ENCODE data around the gene LIF. TPM values are rescaled to one million over a fixed set of nuclear protein-coding genes. Genes with fewer than 3 reads are reported as not detected.

LIF gene
- total RNA-seq, 2 donors from 2014 or later: 9.5 to 12.5 TPM

DNA sequence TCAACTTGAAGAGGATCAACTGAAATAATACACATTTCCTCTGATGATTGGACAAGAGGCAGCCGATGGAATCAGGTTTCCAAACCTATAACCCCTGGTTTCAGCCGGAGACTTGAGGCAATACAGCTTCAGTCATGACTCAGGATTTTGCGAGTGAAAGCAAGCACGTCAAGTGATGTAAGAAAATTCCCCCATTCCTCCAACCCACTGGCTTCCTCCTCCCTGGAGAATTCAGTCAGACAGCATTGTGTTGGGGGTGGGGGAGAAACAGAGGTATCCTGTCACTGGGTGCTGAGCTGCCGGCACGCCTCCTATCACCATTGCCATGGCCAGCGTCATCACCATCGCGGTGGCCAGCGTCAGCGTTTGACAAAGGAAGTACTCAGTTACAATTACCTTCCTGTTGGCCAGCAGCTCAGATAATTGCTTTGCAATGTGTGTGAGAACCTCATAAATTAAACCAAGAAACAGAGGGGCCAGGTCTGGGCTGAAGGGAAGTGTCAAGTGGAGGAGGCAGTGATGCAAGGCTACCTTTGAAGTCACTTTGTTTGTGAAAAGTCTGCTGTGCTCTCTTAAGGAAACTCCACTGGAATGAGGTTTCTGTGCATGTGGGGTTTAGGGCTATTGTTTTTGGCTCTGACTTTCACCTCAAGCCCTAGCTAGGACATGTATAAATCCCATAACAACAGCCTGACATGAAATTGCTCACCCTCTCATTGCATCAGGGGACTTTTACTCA is 50.2 kb downstream of the LIF start:
- Histone ChIP-seq H3K9me3 (no peaks in the 10 kb centered on the region), H3K27me3 (no peaks in the 10 kb centered on the region), H3K4me3 (no peak overlapping the region), H3K36me3 (no peaks in the 10 kb centered on the region), H3K4me1 (no peaks in the 10 kb centered on the region), H3K9ac (ENCODE audit: low read depth in 2 of 2, low read length in 2 of 2) (no peak overlapping the region), H3K27ac (peak overlapping the region; percentile 58)
- intact Hi-C loops (cut with DNase I): no loop called here
- DNase-seq: peak; percentile 65
- TF ChIP-seq CTCF (IDR thresholded peaks at IDR 0.05): no peak

GRCh38 chr22:30195245-30196140 is 51.1 kb downstream of the LIF start:
- Histone ChIP-seq H3K9me3 (no peaks in the 10 kb centered on the region), H3K4me1 (no peaks in the 10 kb centered on the region), H3K27me3 (no peaks in the 10 kb centered on the region), H3K4me3 (no peak overlapping the region), H3K27ac (peak overlapping the region; percentile 58), H3K9ac (ENCODE audit: low read depth in 2 of 2, low read length in 2 of 2) (no peak overlapping the region), H3K36me3 (no peaks in the 10 kb centered on the region)
- intact Hi-C loops (cut with DNase I): no loop called here
- no peak for TF ChIP-seq CTCF (IDR thresholded peaks at IDR 0.05)
- no peak for DNase-seq

GRCh38 chr22:30193031-30193775 is 53.4 kb downstream of the LIF start:
- Histone ChIP-seq H3K9me3 (no peaks in the 10 kb centered on the region), H3K4me3 (no peak overlapping the region), H3K27me3 (no peaks in the 10 kb centered on the region), H3K4me1 (no peaks in the 10 kb centered on the region), H3K36me3 (no peaks in the 10 kb centered on the region), H3K27ac (no peak overlapping the region), H3K9ac (ENCODE audit: low read depth in 2 of 2, low read length in 2 of 2) (no peak overlapping the region)
- TF ChIP-seq CTCF (IDR thresholded peaks at IDR 0.05): no peak
- intact Hi-C loops (cut with DNase I): no loop called here
- DNase-seq: peak; percentile 9

GRCh38 chr22:30192427-30192826 is 54.1 kb downstream of the LIF start:
- H3K4me1 ChIP-seq: no peaks in the 10 kb centered on the region
- H3K27ac ChIP-seq: no peak overlapping the region
- H3K4me3 ChIP-seq: no peak overlapping the region
- H3K9me3 ChIP-seq: no peaks in the 10 kb centered on the region
- no peaks in the 10 kb centered on the region for H3K27me3 ChIP-seq
- no peak for DNase-seq
- TF ChIP-seq CTCF (IDR thresholded peaks at IDR 0.05): no peak
- intact Hi-C loops (cut with DNase I): no loop called here
- H3K9ac ChIP-seq (ENCODE audit: low read depth in 2 of 2, low read length in 2 of 2): no peak overlapping the region
- H3K36me3 ChIP-seq: no peaks in the 10 kb centered on the region

DNA sequence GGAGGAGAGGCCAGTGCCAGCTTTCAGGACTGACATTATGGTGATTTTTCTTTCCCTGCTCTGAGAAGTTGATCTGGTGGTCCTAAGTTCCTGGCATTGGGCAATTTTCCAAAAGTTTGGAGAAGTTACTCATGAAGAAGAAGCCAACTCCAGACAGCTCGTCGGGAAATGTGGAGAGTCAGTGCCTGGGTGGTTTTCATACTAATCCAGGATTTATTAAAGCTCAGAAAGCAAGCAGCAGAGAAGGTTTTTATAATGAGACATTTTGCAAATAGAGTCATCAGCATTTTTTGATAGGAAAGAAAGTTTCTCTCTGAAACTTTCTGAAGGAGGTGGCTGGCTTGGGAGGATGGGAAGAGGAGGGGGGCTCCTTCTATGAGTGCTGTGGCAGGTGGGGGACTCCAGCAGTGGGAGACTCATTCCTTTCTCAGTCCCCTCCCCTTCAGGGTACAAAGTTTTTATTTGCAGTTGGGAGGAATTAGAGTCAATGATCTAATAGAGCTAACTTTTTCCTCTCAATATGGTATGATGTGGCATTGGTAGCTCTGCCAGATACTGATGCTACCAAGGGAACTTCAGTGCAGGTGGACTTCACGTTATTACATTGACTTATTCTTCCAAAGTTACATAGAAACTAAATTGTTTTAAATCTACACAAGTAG is 55.4 kb downstream of the LIF start:
- Histone ChIP-seq H3K9ac (ENCODE audit: low read depth in 2 of 2, low read length in 2 of 2) (no peak overlapping the region), H3K27ac (no peak overlapping the region), H3K27me3 (no peaks in the 10 kb centered on the region), H3K9me3 (no peaks in the 10 kb centered on the region), H3K4me1 (no peaks in the 10 kb centered on the region), H3K36me3 (no peaks in the 10 kb centered on the region), H3K4me3 (no peak overlapping the region)
- TF ChIP-seq CTCF (IDR thresholded peaks at IDR 0.05): no peak
- intact Hi-C loops (cut with DNase I): no loop called here
- DNase-seq: no peak
